ENCODE results near the gene CEP250.

GRCh38 chr20:35517125-35517524, 61.7 kb downstream of the CEP250 start:
- TF ChIP-seq TAF1 (IDR thresholded peaks at IDR 0.05; ENCODE audit: borderline replicate concordance, insufficient read depth, low read length): no peak
- no peak for TF ChIP-seq REST (IDR thresholded peaks at IDR 0.05; ENCODE audit: insufficient read depth in 1 of 2, low read depth in 2 of 2, low read length in 2 of 2)
- no peak for TF ChIP-seq POLR2AphosphoS5 (IDR thresholded peaks at IDR 0.05; ENCODE audit: low read depth, low read length)
